Right atrium auricular region (tissue), 2 donors: ENCODE data around the gene ABCD2. TPM values are rescaled to one million over a fixed set of nuclear protein-coding genes. Genes with fewer than 3 reads are reported as not detected.

Source experiments
- DNase-seq: peaks from one replicate; pipeline ENCODE4 v3.0.0-alpha.2; 2019; ENCODE audit warnings: low spot score
- H3K27ac ChIP-seq, 2 donors: fragments of 200-600 bp; sonication (generic); 1 replicate in 1 of 2; 2 replicates in 1 of 2; pipeline ENCODE4 v1.5.1; 2016 to 2019
- H3K27me3 ChIP-seq, 2 donors: fragments of 200-600 bp; sonication (generic); one replicate each; pipeline versions ENCODE4 v1.5.1 to v1.6.0; 2017 to 2019
- H3K36me3 ChIP-seq: fragments of 200-600 bp; sonication (generic); one replicate; pipeline ENCODE4 v1.5.1; 2016
- H3K4me1 ChIP-seq, 2 donors: fragments of 200-600 bp; sonication (generic); one replicate each; pipeline versions ENCODE4 v1.5.1 to v1.6.0; 2017 to 2019
- H3K4me3 ChIP-seq, 2 donors: fragments of 200-600 bp; sonication (generic); 1 replicate in 1 of 2; 2 replicates in 1 of 2; pipeline ENCODE4 v1.5.1; 2017 to 2019; ENCODE audit warnings: mild to moderate bottlenecking in 1 of 2, moderate library complexity in 1 of 2
- H3K9me3 ChIP-seq, 2 donors: fragments of 200-600 bp; sonication (generic); one replicate each; pipeline ENCODE4 v1.5.1; 2019
- total RNA-seq, 2 donors: library from RNA; depleted of rRNA; stranded (reverse); fragments of >200 nt; gene quantifications; one replicate each; pipeline ENCODE4 v1.1.0, GENCODE V29; 2016
- TF ChIP-seq, protein P1 (sequence below), 2 donors: fragments of 200-600 bp; sonication (generic); IDR thresholded peaks; one replicate each; pipeline ENCODE4 v1.5.1; 2019; ENCODE audit warnings: antibody characterized with exemption in 2 of 2

ABCD2 gene
- total RNA-seq, 2 donors from 2014 or later = 3.6 to 9.9 TPM

DNA sequence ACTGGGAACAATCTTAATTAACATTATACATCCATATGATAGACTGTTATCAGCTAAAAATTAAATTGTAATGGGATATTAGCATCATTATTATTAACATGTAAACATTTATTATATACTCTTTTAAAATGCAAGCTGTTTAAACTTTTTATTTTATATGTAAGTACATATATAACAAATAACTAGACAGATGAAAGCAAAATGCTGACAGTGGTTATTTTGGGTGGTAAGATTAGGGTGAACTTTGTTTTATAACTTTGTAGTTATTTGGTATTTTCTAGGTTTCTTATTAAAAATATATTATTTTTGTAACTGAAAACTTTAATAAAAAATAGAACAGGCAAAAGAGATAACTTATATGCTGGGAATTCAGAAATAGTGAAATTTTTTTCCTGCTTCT lies 114.0 kb downstream of the ABCD2 start:
- no peak overlapping the region for H3K27ac ChIP-seq
- H3K4me1 ChIP-seq = no peaks in the 10 kb centered on the region
- TF ChIP-seq, protein P1, sequence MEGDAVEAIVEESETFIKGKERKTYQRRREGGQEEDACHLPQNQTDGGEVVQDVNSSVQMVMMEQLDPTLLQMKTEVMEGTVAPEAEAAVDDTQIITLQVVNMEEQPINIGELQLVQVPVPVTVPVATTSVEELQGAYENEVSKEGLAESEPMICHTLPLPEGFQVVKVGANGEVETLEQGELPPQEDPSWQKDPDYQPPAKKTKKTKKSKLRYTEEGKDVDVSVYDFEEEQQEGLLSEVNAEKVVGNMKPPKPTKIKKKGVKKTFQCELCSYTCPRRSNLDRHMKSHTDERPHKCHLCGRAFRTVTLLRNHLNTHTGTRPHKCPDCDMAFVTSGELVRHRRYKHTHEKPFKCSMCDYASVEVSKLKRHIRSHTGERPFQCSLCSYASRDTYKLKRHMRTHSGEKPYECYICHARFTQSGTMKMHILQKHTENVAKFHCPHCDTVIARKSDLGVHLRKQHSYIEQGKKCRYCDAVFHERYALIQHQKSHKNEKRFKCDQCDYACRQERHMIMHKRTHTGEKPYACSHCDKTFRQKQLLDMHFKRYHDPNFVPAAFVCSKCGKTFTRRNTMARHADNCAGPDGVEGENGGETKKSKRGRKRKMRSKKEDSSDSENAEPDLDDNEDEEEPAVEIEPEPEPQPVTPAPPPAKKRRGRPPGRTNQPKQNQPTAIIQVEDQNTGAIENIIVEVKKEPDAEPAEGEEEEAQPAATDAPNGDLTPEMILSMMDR (IDR thresholded peaks at IDR 0.05) = no peak
- H3K36me3 ChIP-seq = no peaks in the 10 kb centered on the region
- H3K4me3 ChIP-seq = no peak overlapping the region
- no peak for DNase-seq
- no peaks in the 10 kb centered on the region for H3K27me3 ChIP-seq
- H3K9me3 ChIP-seq = no peaks in the 10 kb centered on the region

DNA sequence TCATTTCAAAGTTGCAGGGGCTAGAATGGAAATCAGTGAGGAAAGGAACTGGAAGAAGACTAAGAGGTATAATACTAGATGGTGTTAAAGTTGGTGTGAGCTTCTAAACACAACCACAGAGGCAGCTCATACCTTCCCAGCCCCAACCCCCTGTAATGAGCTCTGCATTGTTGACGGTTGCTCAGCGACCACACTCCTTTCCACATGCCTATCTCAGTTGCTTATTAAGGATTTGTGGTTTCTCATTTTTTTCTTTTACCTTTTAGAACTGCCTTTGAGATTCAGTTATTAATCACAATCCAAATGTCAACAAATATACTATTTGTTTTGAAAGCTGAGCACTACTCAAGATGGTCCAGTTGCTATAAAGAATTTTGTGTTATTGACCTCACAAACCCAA lies 114.6 kb downstream of the ABCD2 start:
- DNase-seq = no peak
- TF ChIP-seq, protein P1 (IDR thresholded peaks at IDR 0.05) = no peak
- Histone ChIP-seq H3K27ac (no peak overlapping the region), H3K36me3 (no peaks in the 10 kb centered on the region), H3K27me3 (no peaks in the 10 kb centered on the region), H3K9me3 (no peaks in the 10 kb centered on the region), H3K4me1 (no peaks in the 10 kb centered on the region), H3K4me3 (no peak overlapping the region)

DNA sequence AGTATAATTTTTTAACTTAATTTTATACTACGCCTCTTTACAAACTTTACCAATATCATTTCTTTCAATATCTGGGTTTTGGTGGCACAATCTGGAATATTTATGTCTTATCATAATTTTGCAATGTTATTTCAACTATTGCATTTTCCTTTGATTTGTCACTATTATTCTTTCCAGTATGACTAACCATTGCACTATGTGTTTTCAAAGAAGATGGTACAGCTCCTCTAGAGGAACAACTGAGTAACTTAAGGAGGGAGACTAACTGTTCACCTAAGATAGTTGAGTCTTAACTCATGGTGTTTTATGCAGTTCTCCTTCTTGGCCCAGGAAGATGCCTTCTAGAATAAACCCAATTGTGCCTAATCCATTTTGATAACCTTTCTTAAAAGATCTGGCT lies 116.2 kb downstream of the ABCD2 start:
- Histone ChIP-seq H3K36me3 (no peaks in the 10 kb centered on the region), H3K4me3 (no peak overlapping the region), H3K27ac (no peak overlapping the region), H3K9me3 (no peaks in the 10 kb centered on the region), H3K27me3 (no peaks in the 10 kb centered on the region), H3K4me1 (no peaks in the 10 kb centered on the region)
- TF ChIP-seq, protein P1 (IDR thresholded peaks at IDR 0.05) = no peak
- DNase-seq = no peak

DNA sequence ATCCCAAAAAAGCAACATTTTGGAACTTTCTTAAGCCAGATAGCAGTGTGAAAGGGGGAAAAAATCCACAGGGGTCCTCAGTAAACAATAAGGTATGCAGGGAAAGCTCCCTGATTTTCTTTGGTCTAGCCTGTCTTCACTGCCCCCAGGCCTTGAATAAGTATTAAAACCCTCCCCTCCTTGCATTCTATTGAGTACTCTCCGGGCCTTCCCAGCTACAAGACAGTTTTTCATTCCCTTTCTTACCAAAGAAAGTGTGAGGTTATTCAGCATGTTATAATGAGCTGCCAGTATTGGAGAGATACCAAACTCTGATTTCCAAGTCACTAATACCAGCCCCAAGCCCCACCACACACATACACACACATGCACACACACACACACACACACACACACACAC lies 116.9 kb downstream of the ABCD2 start:
- TF ChIP-seq, protein P1 (IDR thresholded peaks at IDR 0.05) = no peak

More for the DNA sequence above, 116.9 kb downstream of the ABCD2 start:
- Histone ChIP-seq H3K36me3 (no peaks in the 10 kb centered on the region), H3K27ac (no peak overlapping the region), H3K27me3 (no peaks in the 10 kb centered on the region), H3K4me1 (no peaks in the 10 kb centered on the region), H3K4me3 (no peak overlapping the region), H3K9me3 (no peaks in the 10 kb centered on the region)
- DNase-seq = no peak

Other genes with a start within 250 kb of the ABCD2 start
- 10 to 100 TPM; 50.4 to 51.9 TPM for gene KIF21A, start 176.7 kb downstream of the ABCD2 start, total RNA-seq